ENCODE data around the gene DLG2.

GRCh38 chr11:85541683-85542082, 85.5 kb downstream of the DLG2 start:
- TF ChIP-seq CTCF (IDR thresholded peaks at IDR 0.05; ENCODE audit: low read depth, low read length) (no peak), EZH2phosphoT487 (IDR thresholded peaks at IDR 0.05; ENCODE audit: low read depth) (no peak)
